Transverse colon (tissue), 4 donors: ENCODE results near the gene TOR1A.

Source experiments
- CTCF ChIP-seq, 5 experiments: fragments of 200-600 bp in 3 of 5; fragments of 450-650 bp in 2 of 5; sonication (generic) in 3 of 5; IDR thresholded peaks; 1 replicate in 2 of 5; 2 replicates in 3 of 5; pipeline ENCODE4 v1.5.1; 2016 to 2017; ENCODE audit warnings: antibody characterized with exemption in 5 of 5, inconsistent platforms in 3 of 5, mild to moderate bottlenecking in 2 of 5, moderate library complexity in 1 of 5
- EP300 ChIP-seq: sonication (generic); formaldehyde crosslinking; IDR thresholded peaks from one replicate; pipeline ENCODE4 v1.6.1; 2017; ENCODE audit warnings: antibody characterized with exemption, low read depth
- POLR2A ChIP-seq: fragments of 450-650 bp; IDR thresholded peaks from one replicate; pipeline ENCODE4 v1.6.1; 2016; ENCODE audit warnings: antibody characterized with exemption, mild to moderate bottlenecking, moderate library complexity
- POLR2AphosphoS5 ChIP-seq, 3 donors: sonication (generic); formaldehyde crosslinking; IDR thresholded peaks; one replicate each; pipeline ENCODE4 v1.6.1; 2016; ENCODE audit warnings: antibody characterized with exemption in 3 of 3

DNA sequence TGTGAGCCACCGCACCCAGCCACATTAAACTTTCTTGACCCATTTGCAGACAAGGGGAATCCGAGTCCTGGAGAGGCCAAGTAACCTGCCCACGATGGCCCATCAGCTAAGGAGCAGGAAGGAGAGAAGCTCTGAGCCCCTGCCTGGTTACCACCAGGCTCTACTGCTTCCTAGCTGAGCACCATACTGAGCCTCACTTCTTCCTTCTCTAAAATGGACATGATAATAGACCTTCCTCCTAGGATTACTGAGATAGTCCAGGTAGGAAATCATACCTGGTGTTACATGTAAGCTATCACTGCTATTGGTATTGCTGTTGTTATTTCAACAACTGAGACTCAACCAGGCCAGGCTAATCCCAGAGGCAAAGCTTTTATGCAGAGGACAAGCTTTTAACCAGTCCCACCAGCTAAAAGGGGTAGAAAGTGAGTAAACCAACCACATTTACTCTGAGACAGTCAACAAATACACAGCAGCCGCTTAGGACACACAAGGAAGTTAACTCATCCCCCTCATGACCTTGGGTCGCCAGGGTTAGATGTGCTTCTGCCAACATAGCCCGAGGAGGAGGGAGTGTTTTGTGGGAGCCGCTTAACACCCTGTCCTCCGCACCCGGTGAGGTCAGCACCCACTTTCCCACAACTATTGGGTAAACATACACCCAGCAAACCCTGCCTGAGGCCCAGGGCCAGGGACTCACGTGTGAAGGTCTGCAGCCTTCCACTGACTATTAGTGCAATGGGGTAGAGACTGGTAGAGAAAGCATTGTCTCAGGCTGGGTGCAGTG is 50.5 kb downstream of the TOR1A start:
- TF ChIP-seq CTCF (IDR thresholded peaks at IDR 0.05) (no peak), POLR2A (no peak), POLR2AphosphoS5 (IDR thresholded peaks at IDR 0.05) (no peak), EP300 (no peak)
